Smooth muscle cell (in vitro differentiated cells): ENCODE data around the gene TRPV5. TPM values are rescaled to one million over a fixed set of nuclear protein-coding genes. Genes with fewer than 3 reads are reported as not detected.
A peak's percentile ranks its signal among the peaks of the same experiment; 100 is the strongest.

Experiments used
- DNase-seq: peaks from one replicate; lab custom pipeline; 2025; ENCODE audit not compliant: unreplicated experiment; lab: John Stamatoyannopoulos, UW
- H2AFZ ChIP-seq: fragments of 200-600 bp; sonication (generic); 2 replicates; pipeline ENCODE4 v1.6.0; 2016; ENCODE audit warnings: antibody characterized with exemption, low read depth, mild to moderate bottlenecking
- H3F3A ChIP-seq: fragments of 200-600 bp; sonication (generic); 2 replicates; pipeline ENCODE4 v1.6.0; 2017; ENCODE audit warnings: antibody characterized with exemption, low read depth
- H3K27ac ChIP-seq: fragments of 200-600 bp; sonication (generic); 2 replicates; pipeline ENCODE4 v1.5.1; 2016; ENCODE audit warnings: low read depth, mild to moderate bottlenecking
- H3K27me3 ChIP-seq: fragments of 200-600 bp; sonication (generic); 2 replicates; pipeline ENCODE4 v1.6.1; 2016; ENCODE audit warnings: low read depth, mild to moderate bottlenecking
- H3K36me3 ChIP-seq: fragments of 200-600 bp; sonication (generic); 2 replicates; pipeline ENCODE4 v1.5.1; 2016; ENCODE audit warnings: low read depth
- H3K4me1 ChIP-seq: fragments of 200-600 bp; sonication (generic); 2 replicates; pipeline ENCODE4 v1.5.1; 2016; ENCODE audit warnings: low read depth
- H3K4me2 ChIP-seq: fragments of 200-600 bp; sonication (generic); 2 replicates; pipeline ENCODE4 v1.6.0; 2016; ENCODE audit warnings: mild to moderate bottlenecking
- H3K4me3 ChIP-seq: fragments of 200-600 bp; sonication (generic); 2 replicates; pipeline ENCODE4 v1.5.1; 2016; ENCODE audit warnings: mild to moderate bottlenecking
- H3K79me2 ChIP-seq: fragments of 200-600 bp; sonication (generic); 2 replicates; pipeline ENCODE4 v1.6.0; 2016; ENCODE audit warnings: low read depth, mild to moderate bottlenecking
- H3K9ac ChIP-seq: fragments of 200-600 bp; sonication (generic); 2 replicates; pipeline ENCODE4 v1.6.0; 2016; ENCODE audit warnings: low read depth
- H3K9me3 ChIP-seq: fragments of 200-600 bp; sonication (generic); replicated peaks from 2 replicates; pipeline ENCODE4 v1.5.1; 2016; ENCODE audit warnings: low read depth
- H4K20me1 ChIP-seq: fragments of 200-600 bp; sonication (generic); 2 replicates; pipeline ENCODE4 v1.6.0; 2016; ENCODE audit warnings: low read depth
- WGBS: methylation state at CpG from one replicate; pipeline ENCODE4 v1.1.7; 2016; ENCODE audit warnings: low lambda C conversion rate; 5-methylcytosine and 5-hydroxymethylcytosine counted together
- polyA plus RNA-seq: library from polyadenylated mRNA; unstranded; fragments of >200 nt; fragmentation: Nextera tagmentation; extraction: Ambion mirVana; gene quantifications from 2 replicates; pipeline ENCODE4 v1.2.1, GENCODE V29; 2016
- total RNA-seq: library from RNA; depleted of rRNA; stranded (reverse); fragments of >200 nt; gene quantifications from 2 replicates; pipeline ENCODE4 v1.2.3, GENCODE V29; 2014
- TF ChIP-seq, protein P1 (sequence below): fragments of 200-600 bp; sonication (generic); IDR thresholded peaks from 2 replicates; pipeline ENCODE4 v1.5.1; 2017; ENCODE audit warnings: borderline replicate concordance, mild to moderate bottlenecking, antibody characterized with exemption; ENCODE audit not compliant: insufficient read depth, poor library complexity, severe bottlenecking

The TRPV5 gene
- total and polyA plus RNA-seq, 2 experiments from 2014 or later, result not detected

DNA sequence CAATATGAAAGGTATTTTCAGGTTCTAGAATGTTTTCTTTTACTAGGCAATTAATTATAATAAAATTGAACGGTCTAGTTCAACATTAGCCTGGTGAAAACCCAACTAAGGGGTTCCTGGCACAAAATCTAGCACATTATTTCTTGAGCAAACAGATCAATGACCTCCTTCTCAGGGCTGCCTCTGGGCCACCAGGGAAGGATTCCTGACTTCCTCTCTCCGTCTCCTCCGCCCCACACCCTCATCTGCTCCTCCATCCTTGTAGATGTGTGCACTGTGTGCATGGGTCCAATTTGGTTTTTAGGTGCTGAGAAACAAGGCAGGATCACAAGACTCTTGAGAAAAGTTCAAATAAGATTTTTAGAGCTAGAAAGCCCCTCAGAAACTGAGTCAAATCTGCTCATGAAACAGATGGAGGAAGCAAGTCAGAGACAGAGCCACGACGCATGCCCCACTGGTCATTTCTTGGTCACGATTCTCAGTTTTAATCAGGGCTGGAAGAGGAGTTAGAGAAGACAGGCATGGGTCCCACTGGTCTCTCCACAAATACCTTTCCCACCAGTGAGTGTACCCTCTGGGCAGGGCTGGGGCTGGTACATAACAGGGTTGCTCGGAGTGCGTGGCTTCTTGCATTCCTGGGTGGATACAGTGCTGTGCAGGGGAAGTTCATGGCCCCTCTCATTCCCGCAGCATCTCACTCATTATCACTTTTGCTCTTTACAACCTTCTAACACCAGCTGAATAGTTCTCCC is 51.8 kb downstream of the TRPV5 start:
- 83% methylated on average over 9 of the region's 9 CpGs for WGBS
- no peak overlapping the region for H3K9ac ChIP-seq
- H3K27ac ChIP-seq, result no peak overlapping the region
- H3K79me2 ChIP-seq, result no peaks in the 10 kb centered on the region
- no peak overlapping the region for H3K4me2 ChIP-seq
- H4K20me1 ChIP-seq, result no peaks in the 10 kb centered on the region
- no peaks in the 10 kb centered on the region for H3F3A ChIP-seq
- DNase-seq, result no peak
- TF ChIP-seq, protein P1, sequence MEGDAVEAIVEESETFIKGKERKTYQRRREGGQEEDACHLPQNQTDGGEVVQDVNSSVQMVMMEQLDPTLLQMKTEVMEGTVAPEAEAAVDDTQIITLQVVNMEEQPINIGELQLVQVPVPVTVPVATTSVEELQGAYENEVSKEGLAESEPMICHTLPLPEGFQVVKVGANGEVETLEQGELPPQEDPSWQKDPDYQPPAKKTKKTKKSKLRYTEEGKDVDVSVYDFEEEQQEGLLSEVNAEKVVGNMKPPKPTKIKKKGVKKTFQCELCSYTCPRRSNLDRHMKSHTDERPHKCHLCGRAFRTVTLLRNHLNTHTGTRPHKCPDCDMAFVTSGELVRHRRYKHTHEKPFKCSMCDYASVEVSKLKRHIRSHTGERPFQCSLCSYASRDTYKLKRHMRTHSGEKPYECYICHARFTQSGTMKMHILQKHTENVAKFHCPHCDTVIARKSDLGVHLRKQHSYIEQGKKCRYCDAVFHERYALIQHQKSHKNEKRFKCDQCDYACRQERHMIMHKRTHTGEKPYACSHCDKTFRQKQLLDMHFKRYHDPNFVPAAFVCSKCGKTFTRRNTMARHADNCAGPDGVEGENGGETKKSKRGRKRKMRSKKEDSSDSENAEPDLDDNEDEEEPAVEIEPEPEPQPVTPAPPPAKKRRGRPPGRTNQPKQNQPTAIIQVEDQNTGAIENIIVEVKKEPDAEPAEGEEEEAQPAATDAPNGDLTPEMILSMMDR, result no peak
- no peaks in the 10 kb centered on the region for H3K36me3 ChIP-seq
- H3K9me3 ChIP-seq, result no peaks in the 10 kb centered on the region
- no peak overlapping the region for H2AFZ ChIP-seq
- no peak overlapping the region for H3K4me3 ChIP-seq
- peaks cover 18% of the 10 kb centered on the region for H3K27me3 ChIP-seq
- H3K4me1 ChIP-seq, result no peaks in the 10 kb centered on the region

DNA sequence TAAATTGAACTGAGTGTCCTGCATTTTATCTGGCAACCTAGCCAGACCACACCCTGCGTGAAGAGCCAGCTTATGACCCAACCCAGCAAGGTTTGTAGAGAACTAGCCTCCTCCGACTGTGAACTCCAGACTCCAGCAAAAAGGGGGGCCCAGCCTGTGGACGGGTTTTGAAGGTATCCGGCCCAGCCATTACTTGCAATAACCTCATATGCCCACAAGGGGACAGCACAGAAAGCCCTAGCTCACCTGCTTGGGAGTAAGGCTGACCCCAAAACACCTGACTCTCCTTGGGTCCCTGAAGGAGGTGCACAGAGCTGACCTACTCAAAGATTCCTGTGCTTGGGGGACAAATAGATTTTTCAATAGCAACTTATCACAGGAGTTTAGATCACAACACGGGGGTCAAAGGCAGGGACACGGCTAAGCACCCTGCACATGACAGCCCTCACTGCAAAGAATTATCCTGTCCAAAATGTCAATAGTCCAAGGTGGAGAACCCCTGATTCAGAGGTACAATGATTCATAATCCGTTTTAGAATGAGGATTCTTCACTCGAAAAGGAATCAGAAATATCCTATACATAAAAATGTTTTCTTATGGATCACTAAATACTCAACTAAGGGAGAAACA is 52.6 kb downstream of the TRPV5 start:
- no peaks in the 10 kb centered on the region for H3K4me1 ChIP-seq
- H4K20me1 ChIP-seq, result no peaks in the 10 kb centered on the region
- H3K9me3 ChIP-seq, result no peaks in the 10 kb centered on the region
- H2AFZ ChIP-seq, result no peak overlapping the region
- no peaks in the 10 kb centered on the region for H3F3A ChIP-seq
- no peak overlapping the region for H3K4me2 ChIP-seq
- no peak overlapping the region for H3K27ac ChIP-seq
- WGBS, result 36% methylated on average over 8 of the region's 8 CpGs
- TF ChIP-seq, protein P1, result peak; percentile 69
- H3K27me3 ChIP-seq, result peaks cover 18% of the 10 kb centered on the region
- no peak overlapping the region for H3K4me3 ChIP-seq
- H3K36me3 ChIP-seq, result no peaks in the 10 kb centered on the region
- DNase-seq, result no peak
- no peaks in the 10 kb centered on the region for H3K79me2 ChIP-seq
- H3K9ac ChIP-seq, result no peak overlapping the region

DNA sequence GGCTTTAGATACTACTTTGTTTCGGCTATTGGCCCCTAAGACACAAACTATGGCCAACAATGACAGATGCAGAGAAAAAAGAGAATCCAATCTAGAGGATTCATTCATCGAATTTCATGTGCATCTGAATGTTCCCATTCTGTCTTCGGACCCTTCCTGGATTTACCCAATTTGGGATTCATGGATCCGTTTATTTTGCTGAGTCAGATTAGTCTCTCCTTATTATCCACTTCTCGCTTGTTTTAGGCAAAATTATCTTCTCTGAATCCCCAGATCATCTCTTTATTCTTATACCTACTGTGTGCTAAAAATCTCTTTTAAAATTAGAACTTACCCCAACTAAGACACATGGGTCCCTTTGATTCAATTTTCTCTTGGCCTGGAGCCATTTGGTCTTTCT is 54.5 kb downstream of the TRPV5 start:
- Histone ChIP-seq H3K79me2 (no peaks in the 10 kb centered on the region), H4K20me1 (no peaks in the 10 kb centered on the region), H3K9me3 (no peaks in the 10 kb centered on the region), H3K27me3 (peaks cover 18% of the 10 kb centered on the region), H2AFZ (no peak overlapping the region), H3K27ac (no peak overlapping the region), H3F3A (no peaks in the 10 kb centered on the region), H3K4me2 (no peak overlapping the region), H3K9ac (no peak overlapping the region), H3K4me3 (no peak overlapping the region), H3K4me1 (no peaks in the 10 kb centered on the region), H3K36me3 (no peaks in the 10 kb centered on the region)
- TF ChIP-seq, protein P1, result no peak
- 87% methylated on average over 5 of the region's 5 CpGs for WGBS
- DNase-seq, result no peak

DNA sequence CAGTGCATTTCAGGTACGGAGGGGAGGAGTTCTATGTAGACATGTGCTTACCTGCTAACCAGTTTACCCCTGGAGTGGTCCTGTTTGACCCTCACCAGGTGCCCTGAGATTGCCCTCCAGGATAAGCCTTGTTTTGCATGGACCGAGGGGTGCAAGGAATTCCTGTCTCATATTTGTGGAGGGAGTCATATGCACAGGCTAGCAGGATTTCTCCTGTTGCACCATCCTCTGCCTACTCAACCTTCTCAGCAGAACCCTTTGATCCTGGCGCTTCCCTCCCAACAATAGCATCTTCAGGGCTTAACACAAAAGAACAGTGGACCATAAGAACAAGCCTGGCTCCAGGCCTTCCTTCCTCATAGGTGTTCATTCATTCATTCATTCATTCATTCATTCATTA is 55.2 kb downstream of the TRPV5 start:
- Histone ChIP-seq H3K79me2 (no peaks in the 10 kb centered on the region), H3F3A (no peaks in the 10 kb centered on the region), H4K20me1 (no peaks in the 10 kb centered on the region), H2AFZ (no peak overlapping the region), H3K9ac (no peak overlapping the region), H3K4me2 (no peak overlapping the region), H3K27me3 (peaks cover 18% of the 10 kb centered on the region), H3K36me3 (no peaks in the 10 kb centered on the region), H3K27ac (no peak overlapping the region), H3K4me1 (no peaks in the 10 kb centered on the region), H3K9me3 (no peaks in the 10 kb centered on the region), H3K4me3 (no peak overlapping the region)
- no peak for DNase-seq
- WGBS, result 75% methylated on average over 3 of the region's 3 CpGs
- TF ChIP-seq, protein P1, result no peak
